ENCODE measurements around the gene EXOC3L1.

EXOC3L1 gene

DNA sequence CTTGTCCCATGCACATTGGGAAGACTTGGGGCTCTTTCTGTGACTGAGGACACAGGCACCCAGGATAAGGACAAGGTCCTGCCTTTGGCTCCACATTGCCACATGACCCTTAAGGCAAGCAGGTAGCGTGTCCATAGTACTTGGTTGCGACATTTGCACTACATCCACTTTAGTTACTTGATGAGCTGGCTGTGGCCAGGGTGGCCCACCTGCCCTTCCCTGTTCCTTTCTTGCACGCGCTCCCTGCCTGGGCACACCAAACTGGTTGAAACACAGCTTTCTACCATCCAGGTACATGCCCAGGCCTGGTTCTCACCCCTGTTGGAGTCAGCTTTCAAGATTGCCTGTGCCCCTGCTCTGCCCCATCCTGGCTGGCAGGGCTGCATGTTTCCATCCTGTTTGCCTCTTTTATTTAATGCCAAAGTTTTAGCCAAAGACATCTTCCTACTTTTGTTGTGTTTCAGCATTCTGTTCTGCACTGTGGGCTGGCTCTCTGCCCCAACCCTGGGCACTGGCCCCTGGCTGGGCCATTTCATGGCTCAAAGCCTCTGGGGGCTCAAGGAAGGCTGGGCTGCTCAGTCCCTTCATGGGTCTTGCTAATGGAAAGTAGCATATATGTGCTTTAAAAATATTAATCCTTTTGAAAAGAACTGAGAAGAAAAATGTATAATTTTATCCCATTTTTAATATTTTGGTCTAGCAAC, 42.3 kb downstream of the EXOC3L1 start:
- no peak for DNase-seq

DNA sequence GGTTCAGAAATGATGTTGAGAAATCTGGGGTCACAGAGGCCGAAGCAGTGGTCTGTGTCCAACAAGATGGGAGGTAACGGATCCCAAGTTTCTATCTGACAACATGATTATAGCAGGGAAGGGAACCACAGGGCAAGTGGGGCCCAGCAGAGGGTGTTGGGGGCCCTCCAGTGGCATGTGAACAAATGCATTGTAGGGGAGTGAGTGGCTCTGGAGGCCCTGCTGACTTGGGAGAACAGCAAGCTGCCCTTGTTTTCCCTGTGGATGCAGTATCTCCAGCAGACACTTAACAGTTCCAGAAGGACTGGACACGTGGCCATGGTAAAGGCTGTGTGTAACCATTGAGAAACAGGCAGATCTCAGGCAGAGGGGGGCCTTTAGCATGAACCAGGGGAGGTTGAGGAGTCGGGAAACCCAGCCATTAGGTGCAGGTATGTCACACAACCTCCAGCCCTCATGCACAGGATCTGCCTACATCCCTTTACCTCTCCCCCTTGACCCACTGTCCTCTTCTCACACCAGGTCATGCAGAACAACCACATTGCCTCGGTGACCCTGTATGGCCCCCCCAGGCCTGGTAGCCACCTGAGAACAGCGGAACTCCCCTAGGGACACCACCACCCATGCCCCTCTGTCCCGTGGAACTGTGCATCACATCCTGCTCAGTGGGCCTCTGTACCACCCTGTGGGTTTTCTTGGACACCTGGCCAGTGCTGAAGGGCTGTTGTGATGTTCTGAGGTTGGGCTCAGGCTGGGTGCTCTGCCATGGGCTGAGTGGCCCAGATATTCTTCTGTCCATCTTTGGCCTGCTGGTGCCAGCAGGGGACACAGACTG, 43.2 kb downstream of the EXOC3L1 start:
- no peak for DNase-seq

DNA sequence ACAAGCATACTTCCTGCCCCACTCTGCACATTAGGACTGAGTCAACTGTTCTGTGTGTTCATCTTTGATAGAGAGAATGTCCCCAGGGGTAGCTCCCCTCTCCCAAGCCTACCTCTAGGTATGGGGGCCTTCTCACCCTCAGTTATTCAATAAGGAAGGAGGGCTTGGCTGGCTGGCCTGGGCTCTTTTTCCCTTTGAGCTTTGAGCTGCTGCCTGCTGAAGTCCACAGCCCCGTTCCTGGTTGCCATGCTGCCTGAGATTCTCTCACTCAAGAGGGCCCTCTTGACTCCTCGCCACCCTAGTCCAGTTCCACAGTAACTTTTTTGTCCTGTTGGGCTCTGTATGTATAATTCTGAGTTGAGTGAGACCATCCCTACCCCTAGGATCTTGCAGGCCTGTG, 44.2 kb downstream of the EXOC3L1 start:
- no peak for DNase-seq

DNA sequence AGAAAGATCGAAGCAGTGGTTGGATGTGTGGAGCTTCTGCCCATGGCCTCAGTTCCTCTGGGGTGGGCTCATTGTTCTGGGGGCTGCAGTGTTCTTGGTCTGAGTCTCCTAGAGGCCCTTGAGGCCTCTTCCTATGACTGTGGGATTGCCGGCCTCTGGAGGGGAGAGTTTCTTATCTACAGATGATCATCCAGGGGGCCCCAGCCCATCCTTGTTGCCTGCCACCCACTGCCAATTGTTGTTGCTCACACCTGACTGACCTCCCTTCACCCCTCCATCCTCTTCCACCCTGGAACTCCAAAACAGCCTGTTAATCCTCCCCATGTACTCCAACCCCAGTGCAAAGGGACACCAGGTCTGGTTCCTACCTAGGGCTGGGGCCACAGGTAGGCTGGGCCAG, 45.0 kb downstream of the EXOC3L1 start:
- no peak for DNase-seq

DNA sequence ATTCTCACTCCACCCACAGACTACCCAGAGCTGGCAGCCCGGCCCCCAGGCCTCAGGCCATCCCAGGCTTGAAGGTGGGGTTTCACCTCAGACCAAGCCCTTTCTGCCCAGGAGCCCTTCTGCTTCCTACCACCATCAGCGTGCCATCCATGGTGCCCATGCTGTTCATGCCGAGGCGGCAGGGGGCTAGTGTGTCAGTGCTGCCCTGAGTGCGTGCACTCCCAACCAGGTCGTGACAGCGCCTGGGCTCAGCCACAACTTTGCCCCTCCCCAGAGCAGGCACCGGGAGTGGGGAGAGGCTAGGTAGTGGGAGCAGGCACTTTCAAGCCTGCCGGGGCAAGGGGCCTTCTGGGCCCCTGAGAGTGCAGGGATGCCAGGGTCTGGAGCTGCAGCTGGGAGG, 47.6 kb downstream of the EXOC3L1 start:
- DNase-seq: no peak

DNA sequence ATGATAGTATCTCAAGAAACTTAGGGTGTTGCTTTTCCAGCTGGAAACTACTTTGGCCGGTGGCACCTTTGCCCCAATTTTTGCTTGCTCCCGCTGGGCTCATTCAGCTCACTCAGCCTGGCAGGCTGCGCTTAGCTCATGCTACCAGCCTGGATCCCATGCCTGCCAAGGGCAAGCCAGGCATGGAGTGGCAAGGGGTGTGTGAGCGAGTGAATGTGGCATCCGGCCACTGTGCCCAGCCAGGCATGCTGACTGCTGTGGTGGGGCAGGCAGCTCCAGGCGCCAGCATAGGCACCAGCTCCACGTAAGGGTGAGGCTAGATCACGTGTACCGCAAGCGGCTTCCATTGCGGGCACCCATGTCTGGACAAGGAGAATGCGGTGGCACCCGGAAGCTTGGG, 48.5 kb downstream of the EXOC3L1 start:
- no peak for DNase-seq

DNA sequence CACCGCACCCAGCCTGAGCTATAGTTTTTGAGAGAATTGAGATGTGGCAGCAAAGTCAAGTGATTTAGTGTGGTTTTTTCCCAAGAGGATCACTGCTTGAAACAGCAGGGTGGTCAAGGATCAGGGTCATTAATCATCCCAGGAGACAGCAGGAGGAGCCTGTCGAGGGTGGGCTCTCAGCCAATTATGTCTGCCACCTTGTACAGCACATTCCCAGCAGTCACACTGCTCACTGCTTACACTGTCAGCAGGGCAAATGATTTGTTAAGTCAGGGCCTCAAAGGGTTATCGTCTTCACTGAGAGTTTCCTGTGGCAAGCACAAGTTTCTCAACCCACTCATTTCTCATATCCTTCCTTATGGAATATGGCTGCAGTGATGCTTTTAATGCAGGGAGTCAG, 52.3 kb downstream of the EXOC3L1 start:
- no peak for DNase-seq

Measured in CD4-positive, alpha-beta T cell treated with Interleukin-12 subunit alpha and Interleukin-12 subunit beta, for 1 hour (primary cell).